GM12878 (cell line): ENCODE data around the gene RPE65. TPM values are rescaled to one million over a fixed set of nuclear protein-coding genes. Genes with fewer than 3 reads are reported as not detected.

ENCODE experiments used
- ATAC-seq: fragments of 200-7000 bp; cut with Tn5 transposase; 3 replicates; pipeline ENCODE4 v1.9.1; 2020; ENCODE audit warnings: mild to moderate bottlenecking, moderate library complexity
- BruUV-seq: library from RNA; stranded (reverse); fragments of 400-500 nt; replicated peaks from 2 replicates; lab custom pipeline; 2021; lab: Mats Ljungman, UMichigan
- CTCF ChIA-PET: fragments of 300-600 bp; sonication (Branson Sonifier 250); formaldehyde crosslinking; extraction: SDS; loops from one replicate; lab custom pipeline; 2021; ENCODE audit warnings: inconsistent platforms; lab: Yijun Ruan, JAX
- POLR2A ChIA-PET: fragments of 350-600 bp; formaldehyde crosslinking; extraction: SDS; loops from one replicate; lab custom pipeline; 2021; ENCODE audit warnings: inconsistent platforms; lab: Charles Lee
- RAD21 ChIA-PET: fragments of 300-600 bp; sonication (Branson Sonifier 250); formaldehyde crosslinking; loops from one replicate; lab custom pipeline; 2023; ENCODE audit warnings: antibody characterized with exemption; ENCODE audit not compliant: unreplicated experiment; lab: Charles Lee
- SMC1A ChIA-PET: fragments of 300-600 bp; sonication (Branson Sonifier 250); formaldehyde crosslinking; loops from one replicate; lab custom pipeline; 2023; ENCODE audit not compliant: unreplicated experiment, uncharacterized antibody; lab: Charles Lee
- DNase-seq: peaks from one replicate; pipeline ENCODE4 v3.0.0-alpha.2; 2011; ENCODE audit warnings: low read depth, low spot score
- FAIRE-seq: peaks from 3 replicates; lab custom pipeline; 2011; peaks lifted over from hg19 to GRCh38; lab: Jason Lieb, UNC
- H2AFZ ChIP-seq: 2 replicates; pipeline ENCODE4 v1.6.0; 2011; ENCODE audit warnings: low read depth, low read length, control low read depth; ENCODE audit not compliant: control insufficient read depth
- H3K27ac ChIP-seq: 2 replicates; pipeline ENCODE4 v1.5.1; 2011; ENCODE audit warnings: control low read depth; ENCODE audit not compliant: control insufficient read depth, insufficient read depth
- H3K27me3 ChIP-seq, 2 experiments: replicated peaks in 1 of 2; 2 replicates each; pipeline versions ENCODE4 v1.6.0 to v1.6.1; 2011; ENCODE audit warnings: low read length in 1 of 2; ENCODE audit not compliant: control insufficient read depth in 2 of 2, insufficient read depth in 2 of 2
- H3K36me3 ChIP-seq, 2 experiments: 2 replicates each; pipeline ENCODE4 v1.5.1; 2011; ENCODE audit warnings: low read length in 1 of 2; ENCODE audit not compliant: control insufficient read depth in 2 of 2, insufficient read depth in 2 of 2
- H3K4me1 ChIP-seq: 2 replicates; pipeline ENCODE4 v1.6.1; 2011; ENCODE audit warnings: mild to moderate bottlenecking, low read length, moderate library complexity, mixed read lengths; ENCODE audit not compliant: control insufficient read depth, insufficient read depth
- H3K4me2 ChIP-seq: 2 replicates; pipeline ENCODE4 v1.6.0; 2011; ENCODE audit warnings: control low read depth; ENCODE audit not compliant: control insufficient read depth, insufficient read depth
- H3K4me3 ChIP-seq: fragments of 200-600 bp; sonication (generic); 2 replicates; pipeline ENCODE4 v1.5.1; 2016
- H3K79me2 ChIP-seq: 2 replicates; pipeline ENCODE4 v1.6.0; 2011; ENCODE audit warnings: low read length; ENCODE audit not compliant: control insufficient read depth, insufficient read depth
- H3K9ac ChIP-seq: 2 replicates; pipeline ENCODE4 v1.8.0; 2011; ENCODE audit warnings: low read length, control low read depth, mixed read lengths; ENCODE audit not compliant: control insufficient read depth, insufficient read depth
- H3K9me3 ChIP-seq: replicated peaks from 3 replicates; pipeline ENCODE4 v1.5.1; 2011; ENCODE audit warnings: mild to moderate bottlenecking, low read length; ENCODE audit not compliant: control insufficient read depth, insufficient read depth
- H4K20me1 ChIP-seq: 2 replicates; pipeline ENCODE4 v1.6.0; 2011; ENCODE audit not compliant: control insufficient read depth, insufficient read depth
- CBFB ChIP-seq: IDR thresholded peaks from 2 replicates; pipeline ENCODE4 v1.6.1; 2016; ENCODE audit warnings: antibody characterized with exemption, low read depth
- EGR1 ChIP-seq, 2 experiments: IDR thresholded peaks; 1 replicate in 1 of 2; 2 replicates in 1 of 2; pipeline ENCODE4 v1.6.1; 2011 to 2012; ENCODE audit warnings: low read depth in 2 of 2, low read length in 2 of 2, borderline replicate concordance in 1 of 2, mild to moderate bottlenecking in 1 of 2, moderate library complexity in 1 of 2
- HDGF ChIP-seq: fragments of 450-650 bp; IDR thresholded peaks from 2 replicates; pipeline ENCODE4 v1.6.1; 2016; ENCODE audit warnings: antibody characterized with exemption
- IKZF2 ChIP-seq, 2 experiments: fragments of 450-650 bp; IDR thresholded peaks; 2 replicates each; pipeline ENCODE4 v1.6.1; 2017; ENCODE audit warnings: mild to moderate bottlenecking in 2 of 2, moderate library complexity in 2 of 2
- MTA2 ChIP-seq: fragments of 450-650 bp; IDR thresholded peaks from 2 replicates; pipeline ENCODE4 v1.6.1; 2016; ENCODE audit warnings: low read depth, mild to moderate bottlenecking, moderate library complexity
- PML ChIP-seq: IDR thresholded peaks from 2 replicates; pipeline ENCODE4 v1.6.1; 2012; ENCODE audit warnings: low read length, inconsistent platforms
- POLR2A ChIP-seq: IDR thresholded peaks from 2 replicates; pipeline ENCODE4 v1.6.1; 2011; ENCODE audit warnings: low read depth, mild to moderate bottlenecking, low read length
- RFX5 ChIP-seq: IDR thresholded peaks from 2 replicates; pipeline ENCODE4 v1.6.1; 2011; ENCODE audit warnings: low read depth, low read length, improper control_type of control experiment
- SMAD5 ChIP-seq: IDR thresholded peaks from 2 replicates; pipeline ENCODE4 v1.6.1; 2016; ENCODE audit warnings: antibody characterized with exemption, low read depth
- ZBED1 ChIP-seq: IDR thresholded peaks from 2 replicates; pipeline ENCODE4 v1.6.1; 2016; ENCODE audit warnings: borderline replicate concordance
- ZNF622 ChIP-seq: fragments of 450-650 bp; IDR thresholded peaks from 2 replicates; pipeline ENCODE4 v1.6.1; 2017; ENCODE audit warnings: mild to moderate bottlenecking, inconsistent platforms
- WGBS: methylation state at CpG from one replicate; pipeline ENCODE4 v1.1.6; 2016; ENCODE audit warnings: low lambda C conversion rate; ENCODE audit not compliant: insufficient replicate concordance, insufficient coverage; ENCODE audit errors: missing lambda C conversion rate; 5-methylcytosine and 5-hydroxymethylcytosine counted together
- in situ Hi-C: fragments of 300-500 bp; cut with MboI; formaldehyde crosslinking; loops from 9 replicates; pipeline ENCODE4 v1.14.3; 2018; ENCODE audit warnings: mixed read lengths
- intact Hi-C: fragments of 100-400 bp; cut with micrococcal nuclease; formaldehyde crosslinking; loops from one replicate; pipeline ENCODE4 v1.14.2; 2022; ENCODE audit not compliant: unreplicated experiment
- polyA plus RNA-seq, 11 experiments: library from polyadenylated mRNA; depleted of rRNA in 4 of 11; unstranded in 6 of 11; stranded (reverse) in 5 of 11; fragments of >200 nt; fragmentation: Nextera tagmentation in 4 of 11; fragmentation: Illumina TruSeq in 1 of 11; extraction: Ambion mirVana in 4 of 11; extraction: Trizol in 1 of 11; gene quantifications; 1 replicate in 1 of 11; 2 replicates in 10 of 11; pipeline versions ENCODE4 v1.2.1 to v1.2.3, GENCODE V29; 2011 to 2016; ENCODE audit warnings: inconsistent platforms in 2 of 11, missing spikeins in 2 of 11, low read depth in 1 of 11
- total RNA-seq, 4 experiments: library from RNA; depleted of rRNA in 3 of 4; stranded (reverse); fragments of >200 nt in 3 of 4; fragmentation: Illumina TruSeq in 1 of 4; extraction: Trizol in 1 of 4; gene quantifications; 2 replicates each; pipeline versions ENCODE4 v1.2.1 to v1.2.3, GENCODE V29; 2013 to 2021
- TF ChIP-seq, protein P1 (sequence below): IDR thresholded peaks from 2 replicates; pipeline ENCODE4 v1.6.1; 2012; ENCODE audit warnings: low read length, inconsistent platforms
- TF ChIP-seq, protein P2 (sequence below): fragments of 450-650 bp; IDR thresholded peaks from 2 replicates; pipeline ENCODE4 v1.6.1; 2017; ENCODE audit warnings: antibody characterized with exemption, mild to moderate bottlenecking, moderate library complexity

Gene RPE65
- total and polyA plus RNA-seq, 10 of the 15 experiments (the other 5 are each of a cell fraction or from before 2014, with no cell fraction given), result not detected

DNA sequence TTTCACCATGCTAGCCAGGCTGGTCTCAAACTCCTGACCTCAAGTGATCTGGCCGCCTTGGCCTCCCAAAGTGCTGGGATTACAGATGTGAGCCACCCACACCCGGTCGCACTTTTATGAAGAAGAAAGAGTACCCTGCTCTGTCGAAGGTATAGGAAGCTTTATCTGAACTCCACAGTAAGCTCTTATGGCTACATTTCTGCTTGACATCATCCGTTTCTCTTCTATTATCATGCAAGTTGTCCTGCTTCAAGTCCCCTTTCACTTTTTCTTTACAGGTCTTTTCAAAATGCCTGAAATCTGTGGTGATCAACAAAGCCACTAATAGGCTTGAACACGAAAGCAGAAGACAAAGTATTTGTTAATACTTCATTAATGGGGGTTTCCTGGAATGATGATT lies 4.0 kb downstream of the RPE65 start:
- H3K79me2 ChIP-seq, result no peaks in the 10 kb centered on the region
- SMC1A ChIA-PET, result no interaction called here
- RAD21 ChIA-PET, result no interaction called here
- H3K4me1 ChIP-seq, result no peaks in the 10 kb centered on the region
- no peaks in the 10 kb centered on the region for H4K20me1 ChIP-seq
- no peak for ATAC-seq
- BruUV-seq, result no TSS peak
- FAIRE-seq, result no peak
- in situ Hi-C loops (no loop called here), intact Hi-C loops (no loop called here)
- no peak for TF ChIP-seq IKZF2 (IDR thresholded peaks at IDR 0.05)
- no peak for TF ChIP-seq EGR1 (IDR thresholded peaks at IDR 0.05; ENCODE audit: borderline replicate concordance in 1 of 2, low read depth in 2 of 2, low read length in 2 of 2)
- TF ChIP-seq, protein P1, sequence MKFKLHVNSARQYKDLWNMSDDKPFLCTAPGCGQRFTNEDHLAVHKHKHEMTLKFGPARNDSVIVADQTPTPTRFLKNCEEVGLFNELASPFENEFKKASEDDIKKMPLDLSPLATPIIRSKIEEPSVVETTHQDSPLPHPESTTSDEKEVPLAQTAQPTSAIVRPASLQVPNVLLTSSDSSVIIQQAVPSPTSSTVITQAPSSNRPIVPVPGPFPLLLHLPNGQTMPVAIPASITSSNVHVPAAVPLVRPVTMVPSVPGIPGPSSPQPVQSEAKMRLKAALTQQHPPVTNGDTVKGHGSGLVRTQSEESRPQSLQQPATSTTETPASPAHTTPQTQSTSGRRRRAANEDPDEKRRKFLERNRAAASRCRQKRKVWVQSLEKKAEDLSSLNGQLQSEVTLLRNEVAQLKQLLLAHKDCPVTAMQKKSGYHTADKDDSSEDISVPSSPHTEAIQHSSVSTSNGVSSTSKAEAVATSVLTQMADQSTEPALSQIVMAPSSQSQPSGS, result no peak
- no peak for TF ChIP-seq ZBED1
- no peak for TF ChIP-seq ZNF622
- TF ChIP-seq SMAD5, result no peak
- TF ChIP-seq HDGF, result no peak
- TF ChIP-seq, protein P2, sequence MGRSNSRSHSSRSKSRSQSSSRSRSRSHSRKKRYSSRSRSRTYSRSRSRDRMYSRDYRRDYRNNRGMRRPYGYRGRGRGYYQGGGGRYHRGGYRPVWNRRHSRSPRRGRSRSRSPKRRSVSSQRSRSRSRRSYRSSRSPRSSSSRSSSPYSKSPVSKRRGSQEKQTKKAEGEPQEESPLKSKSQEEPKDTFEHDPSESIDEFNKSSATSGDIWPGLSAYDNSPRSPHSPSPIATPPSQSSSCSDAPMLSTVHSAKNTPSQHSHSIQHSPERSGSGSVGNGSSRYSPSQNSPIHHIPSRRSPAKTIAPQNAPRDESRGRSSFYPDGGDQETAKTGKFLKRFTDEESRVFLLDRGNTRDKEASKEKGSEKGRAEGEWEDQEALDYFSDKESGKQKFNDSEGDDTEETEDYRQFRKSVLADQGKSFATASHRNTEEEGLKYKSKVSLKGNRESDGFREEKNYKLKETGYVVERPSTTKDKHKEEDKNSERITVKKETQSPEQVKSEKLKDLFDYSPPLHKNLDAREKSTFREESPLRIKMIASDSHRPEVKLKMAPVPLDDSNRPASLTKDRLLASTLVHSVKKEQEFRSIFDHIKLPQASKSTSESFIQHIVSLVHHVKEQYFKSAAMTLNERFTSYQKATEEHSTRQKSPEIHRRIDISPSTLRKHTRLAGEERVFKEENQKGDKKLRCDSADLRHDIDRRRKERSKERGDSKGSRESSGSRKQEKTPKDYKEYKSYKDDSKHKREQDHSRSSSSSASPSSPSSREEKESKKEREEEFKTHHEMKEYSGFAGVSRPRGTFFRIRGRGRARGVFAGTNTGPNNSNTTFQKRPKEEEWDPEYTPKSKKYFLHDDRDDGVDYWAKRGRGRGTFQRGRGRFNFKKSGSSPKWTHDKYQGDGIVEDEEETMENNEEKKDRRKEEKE, result no peak
- TF ChIP-seq PML, result no peak
- TF ChIP-seq MTA2, result no peak
- TF ChIP-seq POLR2A, result no peak
- TF ChIP-seq CBFB, result no peak
- no peak for TF ChIP-seq RFX5
- WGBS, result 31% methylated on average over 6 of the region's 6 CpGs
- no peak overlapping the region for H3K4me2 ChIP-seq
- DNase-seq, result no peak
- no peaks in the 10 kb centered on the region for H3K9me3 ChIP-seq
- no peak overlapping the region for H2AFZ ChIP-seq
- H3K4me3 ChIP-seq, result no peak overlapping the region
- CTCF ChIA-PET, result interaction anchor here (0.9 kb wide), 1 partner anchor 11 kb away, joined by 4 read pairs; no protein-coding TSS in a partner anchor
- POLR2A ChIA-PET, result no interaction called here
- H3K9ac ChIP-seq, result no peak overlapping the region
- no peaks in the 10 kb centered on the region for H3K27me3 ChIP-seq
- H3K27ac ChIP-seq, result no peak overlapping the region
- no peaks in the 10 kb centered on the region for H3K36me3 ChIP-seq
